NCI-H510A (cell line): Measurements from ENCODE around the gene PSPC1.
"Not testable (repeated sequence)": the region's sequence is repeated elsewhere in the genome, so short reads cannot be mapped to it uniquely, and the experiment has no call there.

Source experiments
- DNase-seq: peaks from one replicate; lab custom pipeline; 2025; lab: John Stamatoyannopoulos, UW

The PSPC1 gene

GRCh38 chr13:19763618-19764017, 19.1 kb downstream of the PSPC1 start:
- no peak for DNase-seq

GRCh38 chr13:19759669-19760068, 23.1 kb downstream of the PSPC1 start:
- DNase-seq, result no peak

GRCh38 chr13:19742643-19743042, 40.1 kb downstream of the PSPC1 start:
- no peak for DNase-seq

- no peak for DNase-seq
Observed at GRCh38 chr13:19737844-19738557, 44.7 kb downstream of the PSPC1 start.

GRCh38 chr13:19726611-19727010, 56.1 kb downstream of the PSPC1 start:
- DNase-seq, result no peak

- DNase-seq, result no peak
Observed at GRCh38 chr13:19725320-19725719, 57.4 kb downstream of the PSPC1 start.

GRCh38 chr13:19720039-19720438, 62.7 kb downstream of the PSPC1 start:
- no peak for DNase-seq

- DNase-seq, result no peak
Observed at GRCh38 chr13:19713186-19713965, 69.4 kb downstream of the PSPC1 start.

- DNase-seq, result not testable (repeated sequence)
Observed at GRCh38 chr13:19709782-19710181, 73.0 kb downstream of the PSPC1 start.

GRCh38 chr13:19709039-19709438, 73.7 kb downstream of the PSPC1 start:
- not testable (repeated sequence) for DNase-seq

GRCh38 chr13:19704256-19704655, 78.5 kb downstream of the PSPC1 start:
- not testable (repeated sequence) for DNase-seq

GRCh38 chr13:19701619-19702018, 81.1 kb downstream of the PSPC1 start:
- not testable (repeated sequence) for DNase-seq

GRCh38 chr13:19700963-19701362, 81.8 kb downstream of the PSPC1 start:
- DNase-seq, result not testable (repeated sequence)

- DNase-seq, result no peak
Observed at GRCh38 chr13:19695829-19696228, 86.9 kb downstream of the PSPC1 start.

GRCh38 chr13:19695428-19695827, 87.3 kb downstream of the PSPC1 start:
- no peak for DNase-seq

- not testable (repeated sequence) for DNase-seq
Observed at GRCh38 chr13:19691447-19691846, 91.3 kb downstream of the PSPC1 start.

- no peak for DNase-seq
Observed at GRCh38 chr13:19685437-19685836, 97.3 kb downstream of the PSPC1 start.

- DNase-seq, result no peak
Observed at GRCh38 chr13:19685034-19685433, 97.7 kb downstream of the PSPC1 start.

- no peak for DNase-seq
Observed at GRCh38 chr13:19681517-19681916, 101.2 kb downstream of the PSPC1 start.

GRCh38 chr13:19680751-19681150, 102.0 kb downstream of the PSPC1 start:
- no peak for DNase-seq

GRCh38 chr13:19676168-19676567, 106.6 kb downstream of the PSPC1 start:
- DNase-seq, result no peak

- no peak for DNase-seq
Observed at GRCh38 chr13:19674898-19675297, 107.8 kb downstream of the PSPC1 start.
